Loucy (cell line): Measurements from ENCODE around the gene CENPT.

ENCODE experiments used
- H2AFZ ChIP-seq: fragments of 200-600 bp; sonication (generic); 2 replicates; pipeline ENCODE4 v1.6.0; 2016; ENCODE audit warnings: antibody characterized with exemption, mild to moderate bottlenecking, low read length, moderate library complexity
- H3F3A ChIP-seq: fragments of 200-600 bp; 2 replicates; pipeline ENCODE4 v1.6.0; 2016; ENCODE audit warnings: antibody characterized with exemption, low read depth, mild to moderate bottlenecking
- H3K27me3 ChIP-seq: fragments of 200-600 bp; sonication (generic); 2 replicates; pipeline ENCODE4 v1.6.1; 2014; ENCODE audit warnings: low read length, mild to moderate bottlenecking; ENCODE audit not compliant: insufficient read depth, poor library complexity, severe bottlenecking
- H3K36me3 ChIP-seq: fragments of 200-600 bp; sonication (generic); 2 replicates; pipeline ENCODE4 v1.6.1; 2016; ENCODE audit warnings: low read length; ENCODE audit not compliant: insufficient read depth
- H3K4me1 ChIP-seq: fragments of 200-600 bp; sonication (generic); 2 replicates; pipeline ENCODE4 v1.5.1; 2014; ENCODE audit warnings: low read length, mild to moderate bottlenecking; ENCODE audit not compliant: insufficient read depth, poor library complexity, severe bottlenecking
- H3K4me2 ChIP-seq: fragments of 200-600 bp; sonication (generic); 2 replicates; pipeline ENCODE4 v1.6.0; 2014; ENCODE audit warnings: antibody characterized with exemption, low read length, low read depth, mild to moderate bottlenecking; ENCODE audit not compliant: poor library complexity, severe bottlenecking
- H3K4me3 ChIP-seq: fragments of 200-600 bp; sonication (generic); 2 replicates; pipeline ENCODE4 v1.5.1; 2014; ENCODE audit warnings: low read length, mild to moderate bottlenecking, mixed read lengths; ENCODE audit not compliant: poor library complexity, severe bottlenecking
- H3K79me2 ChIP-seq: fragments of 200-600 bp; sonication (generic); 2 replicates; pipeline ENCODE4 v1.6.1; 2014; ENCODE audit warnings: low read length; ENCODE audit not compliant: insufficient read depth
- H3K9ac ChIP-seq: fragments of 200-600 bp; sonication (generic); 2 replicates; pipeline ENCODE4 v1.6.0; 2014; ENCODE audit warnings: mild to moderate bottlenecking, low read depth, low read length, moderate library complexity; ENCODE audit not compliant: poor library complexity, severe bottlenecking
- H3K9me2 ChIP-seq: fragments of 200-600 bp; sonication (generic); replicated peaks from 2 replicates; pipeline ENCODE4 v1.6.1; 2016; ENCODE audit warnings: low read depth, low read length, mixed read lengths
- H3K9me3 ChIP-seq: fragments of 200-600 bp; sonication (generic); 2 replicates; pipeline ENCODE4 v1.6.1; 2014; ENCODE audit warnings: mild to moderate bottlenecking, antibody characterized with exemption, low read length, low read depth; ENCODE audit not compliant: insufficient read depth
- H4K20me1 ChIP-seq: fragments of 200-600 bp; sonication (generic); 2 replicates; pipeline ENCODE4 v1.6.0; 2014; ENCODE audit warnings: antibody characterized with exemption, low read length, mild to moderate bottlenecking; ENCODE audit not compliant: insufficient read depth, poor library complexity, severe bottlenecking
- CTCF ChIP-seq: fragments of 200-600 bp; sonication (generic); conservative IDR thresholded peaks from 2 replicates; pipeline ENCODE4 v1.5.1; 2014; ENCODE audit warnings: mild to moderate bottlenecking, antibody characterized with exemption, low read length
- EZH2phosphoT487 ChIP-seq: fragments of 200-600 bp; IDR thresholded peaks from 2 replicates; pipeline ENCODE4 v1.6.1; 2018; ENCODE audit warnings: antibody characterized with exemption, mild to moderate bottlenecking, moderate library complexity, borderline replicate concordance

CENPT gene

GRCh38 chr16:67805718-67806427 is 41.6 kb downstream of the CENPT start:
- Histone ChIP-seq H3K4me1 (peaks cover 48% of the 10 kb centered on the region), H3K27me3 (no peaks in the 10 kb centered on the region)
- TF ChIP-seq EZH2phosphoT487 (no peak), CTCF (no peak)

GRCh38 chr16:67804853-67805542 is 42.5 kb downstream of the CENPT start:
- Histone ChIP-seq H3K4me2 (peak overlapping the region; percentile 98), H3K27me3 (no peaks in the 10 kb centered on the region), H3K9me2 (no peaks in the 10 kb centered on the region), H3K36me3 (no peaks in the 10 kb centered on the region), H3K4me1 (peaks cover 57% of the 10 kb centered on the region), H4K20me1 (peaks cover 41% of the 10 kb centered on the region), H3K79me2 (peaks cover 62% of the 10 kb centered on the region), H3F3A (no peaks in the 10 kb centered on the region), H2AFZ (no peak overlapping the region), H3K4me3 (peak overlapping the region; percentile 93), H3K9me3 (no peaks in the 10 kb centered on the region), H3K9ac (peak overlapping the region; percentile 85)
- no peak for TF ChIP-seq EZH2phosphoT487
- no peak for TF ChIP-seq CTCF

More at GRCh38 chr16:67805718-67806427, 41.6 kb downstream of the CENPT start:
- Histone ChIP-seq H2AFZ (peak overlapping the region; percentile 45; the same call in 1 of the 2 replicates), H4K20me1 (peaks cover 38% of the 10 kb centered on the region), H3K79me2 (peaks cover 54% of the 10 kb centered on the region), H3K9me2 (no peaks in the 10 kb centered on the region), H3K36me3 (no peaks in the 10 kb centered on the region), H3K9ac (peak overlapping the region; percentile 85), H3K4me3 (peak overlapping the region; percentile 93), H3K4me2 (peak overlapping the region; percentile 98), H3K9me3 (no peaks in the 10 kb centered on the region), H3F3A (no peaks in the 10 kb centered on the region)

GRCh38 chr16:67803894-67804293 is 43.6 kb downstream of the CENPT start:
- Histone ChIP-seq H4K20me1 (peaks cover 41% of the 10 kb centered on the region), H3K4me1 (peaks cover 57% of the 10 kb centered on the region), H3K9me2 (no peaks in the 10 kb centered on the region), H3K79me2 (peaks cover 70% of the 10 kb centered on the region), H3K9ac (peak overlapping the region; percentile 85), H2AFZ (no peak overlapping the region), H3F3A (no peaks in the 10 kb centered on the region), H3K36me3 (no peaks in the 10 kb centered on the region), H3K4me2 (peak overlapping the region; percentile 98), H3K4me3 (peak overlapping the region; percentile 93), H3K27me3 (no peaks in the 10 kb centered on the region), H3K9me3 (no peaks in the 10 kb centered on the region)
- no peak for TF ChIP-seq EZH2phosphoT487
